GM23338 (cell line): Measurements from ENCODE around the gene EEA1.

Experiments used
- CREB1 ChIP-seq: fragments of 250-450 bp; sonication (Bioruptor Pico); IDR thresholded peaks from 2 replicates; pipeline ENCODE4 v1.5.0; 2020; ENCODE audit warnings: low read depth, mild to moderate bottlenecking, moderate library complexity
- CTCF ChIP-seq, 2 experiments: fragments of 200-600 bp in 1 of 2; sonication (generic) in 1 of 2; conservative IDR thresholded peaks; 2 replicates each; pipeline versions ENCODE4 v1.5.1 to v1.6.1; 2016 to 2017; ENCODE audit warnings: antibody characterized with exemption in 2 of 2, low read depth in 2 of 2, mild to moderate bottlenecking in 2 of 2, moderate library complexity in 1 of 2
- EZH2 ChIP-seq: fragments of 200-600 bp; sonication (generic); IDR thresholded peaks from one replicate; pipeline ENCODE4 v1.8.0; 2017; ENCODE audit warnings: antibody characterized with exemption, mild to moderate bottlenecking, low read depth; ENCODE audit not compliant: unreplicated experiment
- EZH2phosphoT487 ChIP-seq: fragments of 200-600 bp; sonication (generic); IDR thresholded peaks from one replicate; pipeline ENCODE4 v1.8.1; 2018; ENCODE audit warnings: antibody characterized with exemption; ENCODE audit not compliant: unreplicated experiment
- JUNB ChIP-seq: IDR thresholded peaks from one replicate; pipeline ENCODE4 v1.6.1; 2016; ENCODE audit warnings: antibody characterized with exemption; ENCODE audit not compliant: unreplicated experiment
- NANOG ChIP-seq: IDR thresholded peaks from 2 replicates; pipeline ENCODE4 v1.6.1; 2016; ENCODE audit warnings: antibody characterized with exemption, borderline replicate concordance
- POLR2AphosphoS5 ChIP-seq: IDR thresholded peaks from 2 replicates; pipeline ENCODE4 v1.6.1; 2016; ENCODE audit warnings: antibody characterized with exemption, low read depth

GRCh38 chr12:92785563-92785950, 143.5 kb downstream of the EEA1 start:
- TF ChIP-seq JUNB (no peak), CTCF (conservative IDR thresholded peaks at IDR 0.05; ENCODE audit: low read depth in 2 of 2) (no peak), POLR2AphosphoS5 (no peak), EZH2 (no peak), NANOG (no peak), EZH2phosphoT487 (no peak), CREB1 (no peak)
